Measurements from ENCODE around the gene WDR17. TPM values are rescaled to one million over a fixed set of nuclear protein-coding genes. Genes with fewer than 3 reads are reported as not detected.
A peak's percentile ranks its signal among the peaks of the same experiment; 100 is the strongest.

The WDR17 gene
- total and polyA plus RNA-seq, 8 donors, result 0.68 to 3.0 (median 2.2) TPM

DNA sequence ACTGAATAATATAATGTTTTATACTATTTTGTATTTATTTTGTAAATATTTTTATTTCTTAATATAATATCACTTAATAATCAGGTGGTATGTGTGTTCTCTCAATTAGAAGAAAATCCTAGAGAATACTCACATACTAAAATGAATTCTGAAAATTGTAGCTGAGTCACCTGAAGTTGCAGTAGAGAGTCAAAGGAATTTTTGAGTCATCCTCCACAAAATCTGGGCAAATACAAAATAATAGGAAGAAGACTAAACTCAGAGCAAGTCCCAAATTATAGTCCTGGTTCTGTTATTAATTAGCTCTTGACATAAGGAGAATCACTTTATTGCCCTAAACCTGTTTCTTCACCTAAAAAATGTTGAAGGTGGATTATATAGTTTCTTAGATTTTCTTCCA, 72.0 kb downstream of the WDR17 start:
- no peak overlapping the region for H3K27ac ChIP-seq
- H3K27me3 ChIP-seq, result no peaks in the 10 kb centered on the region
- no peak for FAIRE-seq
- no peaks in the 10 kb centered on the region for H3K36me3 ChIP-seq
- DNase-seq, result no peak
- no peaks in the 10 kb centered on the region for H3K4me1 ChIP-seq
- TF ChIP-seq, protein P1, sequence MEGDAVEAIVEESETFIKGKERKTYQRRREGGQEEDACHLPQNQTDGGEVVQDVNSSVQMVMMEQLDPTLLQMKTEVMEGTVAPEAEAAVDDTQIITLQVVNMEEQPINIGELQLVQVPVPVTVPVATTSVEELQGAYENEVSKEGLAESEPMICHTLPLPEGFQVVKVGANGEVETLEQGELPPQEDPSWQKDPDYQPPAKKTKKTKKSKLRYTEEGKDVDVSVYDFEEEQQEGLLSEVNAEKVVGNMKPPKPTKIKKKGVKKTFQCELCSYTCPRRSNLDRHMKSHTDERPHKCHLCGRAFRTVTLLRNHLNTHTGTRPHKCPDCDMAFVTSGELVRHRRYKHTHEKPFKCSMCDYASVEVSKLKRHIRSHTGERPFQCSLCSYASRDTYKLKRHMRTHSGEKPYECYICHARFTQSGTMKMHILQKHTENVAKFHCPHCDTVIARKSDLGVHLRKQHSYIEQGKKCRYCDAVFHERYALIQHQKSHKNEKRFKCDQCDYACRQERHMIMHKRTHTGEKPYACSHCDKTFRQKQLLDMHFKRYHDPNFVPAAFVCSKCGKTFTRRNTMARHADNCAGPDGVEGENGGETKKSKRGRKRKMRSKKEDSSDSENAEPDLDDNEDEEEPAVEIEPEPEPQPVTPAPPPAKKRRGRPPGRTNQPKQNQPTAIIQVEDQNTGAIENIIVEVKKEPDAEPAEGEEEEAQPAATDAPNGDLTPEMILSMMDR (IDR thresholded peaks at IDR 0.05), result no peak
- ATAC-seq, result no peak
- intact Hi-C loops (cut with DNase I), result no loop called here
- H3K4me3 ChIP-seq, result no peak overlapping the region
- H3K9me3 ChIP-seq, result no peaks in the 10 kb centered on the region

DNA sequence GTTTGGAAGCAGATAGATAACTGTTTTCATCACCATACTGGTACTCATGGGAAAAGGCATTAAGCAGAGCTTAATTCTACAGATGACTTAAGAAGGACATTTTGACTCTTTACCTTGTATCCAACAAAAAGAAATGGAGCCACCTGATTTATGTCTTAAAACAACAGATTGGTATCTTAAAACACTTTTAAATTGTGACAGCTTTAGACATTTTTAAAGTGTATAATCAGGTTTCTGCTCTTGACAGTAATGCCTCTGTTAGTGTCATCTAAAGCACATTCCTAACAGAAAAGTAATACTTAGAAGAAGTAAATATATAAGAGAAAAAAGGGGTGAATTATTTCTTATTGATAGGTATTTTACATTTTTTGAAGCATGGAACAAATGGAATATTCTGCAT, 73.9 kb downstream of the WDR17 start:
- FAIRE-seq (no peak), DNase-seq (no peak), ATAC-seq (no peak)
- Histone ChIP-seq H3K27me3 (no peaks in the 10 kb centered on the region), H3K36me3 (no peaks in the 10 kb centered on the region), H3K27ac (no peak overlapping the region), H3K4me1 (no peaks in the 10 kb centered on the region), H3K9me3 (no peaks in the 10 kb centered on the region), H3K4me3 (no peak overlapping the region)
- intact Hi-C loops (cut with DNase I), result no loop called here
- TF ChIP-seq, protein P1 (IDR thresholded peaks at IDR 0.05), result no peak

DNA sequence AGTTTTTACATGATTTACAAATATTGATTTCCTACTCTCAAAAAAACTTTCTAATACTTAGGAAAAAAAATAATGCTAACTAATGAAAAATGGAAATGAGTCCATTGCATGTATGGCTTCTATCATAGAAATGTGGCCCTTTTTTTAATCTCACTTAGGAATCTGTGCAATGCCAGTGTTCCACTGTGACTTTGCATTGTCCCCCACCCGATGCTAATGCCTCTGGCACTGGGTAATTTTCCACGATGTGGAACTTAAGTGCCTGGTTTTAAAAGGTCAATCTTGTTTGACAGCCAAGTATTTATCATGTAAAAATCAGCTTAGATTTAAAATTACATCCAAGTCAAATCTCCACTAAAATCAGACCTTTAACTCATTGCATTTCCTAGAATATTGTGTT, 76.6 kb downstream of the WDR17 start:
- no peak overlapping the region for H3K27ac ChIP-seq
- no peak overlapping the region for H3K4me3 ChIP-seq
- H3K27me3 ChIP-seq, result no peaks in the 10 kb centered on the region
- TF ChIP-seq, protein P1 (IDR thresholded peaks at IDR 0.05), result no peak
- ATAC-seq (no peak), FAIRE-seq (no peak), DNase-seq (no peak)
- no peaks in the 10 kb centered on the region for H3K36me3 ChIP-seq
- no peaks in the 10 kb centered on the region for H3K4me1 ChIP-seq
- intact Hi-C loops (cut with DNase I), result no loop called here
- WGBS, 2 donors, result 59 to 69% methylated on average over 2 of the region's 2 CpGs
- no peaks in the 10 kb centered on the region for H3K9me3 ChIP-seq

DNA sequence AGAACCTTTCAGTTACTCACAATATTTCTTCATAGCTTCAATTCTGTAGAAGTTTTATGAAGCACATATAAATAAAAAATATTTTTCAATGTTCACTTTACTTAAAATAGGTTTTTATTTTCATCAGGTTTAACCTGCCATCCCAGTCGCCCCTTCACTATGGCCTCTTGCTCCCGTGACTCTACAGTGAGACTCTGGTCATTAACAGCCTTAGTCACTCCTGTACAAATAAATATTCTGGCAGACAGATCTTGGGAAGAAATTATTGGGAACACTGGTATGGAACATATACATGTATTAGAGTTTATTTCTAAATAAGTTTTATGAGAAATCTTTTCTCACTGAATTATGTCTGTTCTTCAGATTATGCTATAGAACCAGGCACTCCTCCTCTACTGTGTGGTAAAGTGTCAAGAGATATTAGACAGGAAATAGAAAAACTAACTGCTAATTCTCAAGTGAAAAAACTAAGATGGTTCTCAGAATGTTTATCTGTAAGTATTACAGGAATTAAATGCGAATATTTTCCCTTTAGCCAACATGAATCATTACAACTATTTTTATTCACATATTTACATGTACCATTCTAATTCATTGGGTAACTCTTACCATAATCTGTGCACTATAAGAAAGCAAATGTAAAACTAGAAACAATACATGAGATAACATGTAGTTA, 84.2 kb downstream of the WDR17 start:
- intact Hi-C loops (cut with DNase I), result no loop called here
- WGBS, 2 donors, result 60 to 67% methylated on average over 3 of the region's 3 CpGs
- H3K4me3 ChIP-seq, result no peak overlapping the region
- TF ChIP-seq, protein P1 (IDR thresholded peaks at IDR 0.05), result no peak
- H3K27me3 ChIP-seq, result no peaks in the 10 kb centered on the region
- ATAC-seq (no peak), DNase-seq (no peak), FAIRE-seq (no peak)
- H3K36me3 ChIP-seq, result no peaks in the 10 kb centered on the region
- H3K9me3 ChIP-seq, result no peaks in the 10 kb centered on the region
- no peak overlapping the region for H3K27ac ChIP-seq
- H3K4me1 ChIP-seq, result no peaks in the 10 kb centered on the region

DNA sequence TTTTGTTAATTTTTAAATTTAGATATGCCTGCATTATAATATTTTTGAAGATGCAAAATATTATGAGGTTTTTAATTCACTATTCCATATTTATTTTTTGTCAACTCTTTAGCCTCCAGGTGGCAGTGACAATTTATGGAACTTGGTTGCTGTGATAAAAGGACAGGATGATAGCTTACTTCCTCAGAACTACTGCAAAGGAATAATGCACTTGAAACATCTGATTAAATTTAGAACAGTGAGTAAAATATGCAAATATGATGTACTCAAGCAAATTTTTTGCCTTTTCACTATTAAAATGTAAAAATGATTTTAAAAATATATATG, 84.7 kb downstream of the WDR17 start:
- Histone ChIP-seq H3K4me1 (no peaks in the 10 kb centered on the region), H3K36me3 (no peaks in the 10 kb centered on the region), H3K9me3 (no peaks in the 10 kb centered on the region), H3K27ac (no peak overlapping the region), H3K27me3 (no peaks in the 10 kb centered on the region), H3K4me3 (no peak overlapping the region)
- intact Hi-C loops (cut with DNase I), result no loop called here
- ATAC-seq (peak in 1 of 4 donors; percentile 29), FAIRE-seq (peak; percentile 82), DNase-seq (no peak)
- TF ChIP-seq, protein P1 (IDR thresholded peaks at IDR 0.05), result no peak

Measured in pancreas (tissue), 10 donors.